Stimulated activated CD4-positive, alpha-beta T cell treated with anti-CD3 and anti-CD28 coated beads, Interleukin-4, amount 100 ng/mL, for 48 hours (primary cell): Measurements from ENCODE around the gene ART4.

Source experiments
- DNase-seq, 2 donors: peaks; one replicate each; pipeline ENCODE4 v3.0.0-alpha.2; 2020; ENCODE audit warnings: low read depth in 2 of 2

Gene ART4

DNA sequence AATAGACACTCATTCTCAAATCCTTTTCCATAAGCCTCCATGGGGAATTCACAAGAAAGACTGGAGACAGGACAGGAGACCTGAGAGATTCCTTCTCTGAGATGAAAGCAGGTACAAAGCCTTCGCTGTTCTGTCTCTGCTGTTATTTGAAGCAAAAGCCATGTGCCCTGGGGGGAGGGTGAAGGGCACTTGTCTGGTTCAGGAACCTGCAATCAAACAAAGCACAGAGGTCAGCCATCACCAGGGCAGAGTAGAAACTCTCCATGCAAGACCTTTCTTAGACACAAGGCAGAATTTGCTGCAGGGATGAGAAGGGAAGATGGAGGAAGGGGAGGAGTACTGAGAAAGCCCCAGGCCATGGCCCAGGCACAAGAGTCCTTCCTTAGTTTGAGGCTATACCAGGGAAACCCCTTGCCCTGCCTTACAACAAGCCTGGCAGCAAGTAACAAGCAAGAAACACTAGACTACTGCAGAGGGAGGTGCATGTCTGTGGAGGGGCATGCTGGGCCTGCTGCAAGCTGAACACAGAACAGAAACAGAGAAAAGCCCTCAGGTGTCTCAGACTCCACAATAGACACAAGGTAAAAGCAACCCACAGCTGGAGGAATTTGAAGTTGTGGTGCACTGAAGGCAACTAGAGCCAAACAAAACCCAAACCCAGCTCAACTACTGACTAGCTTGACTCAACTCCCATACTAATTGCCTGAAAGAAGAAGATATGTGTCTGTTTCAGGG is 7.8 kb upstream of the ART4 start:
- no peak for DNase-seq

DNA sequence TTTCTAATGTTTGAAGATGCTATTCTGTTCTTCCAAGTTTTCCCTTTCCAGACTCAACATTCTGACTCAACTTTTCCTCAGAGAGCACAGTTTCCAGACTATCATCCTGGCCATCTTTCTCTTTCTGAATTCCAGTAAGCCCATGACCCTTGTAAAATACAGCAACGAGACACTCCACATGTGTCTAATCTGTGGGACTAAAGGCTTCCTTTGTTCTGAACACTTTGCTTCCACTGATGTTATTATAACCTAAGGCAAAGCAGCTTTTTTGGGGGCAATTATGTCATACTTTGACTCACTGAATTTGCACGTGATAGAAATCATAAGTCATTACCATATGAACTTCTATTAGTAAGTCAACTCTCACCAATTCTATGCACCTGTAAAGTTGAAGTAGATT is 6.3 kb upstream of the ART4 start:
- no peak for DNase-seq

DNA sequence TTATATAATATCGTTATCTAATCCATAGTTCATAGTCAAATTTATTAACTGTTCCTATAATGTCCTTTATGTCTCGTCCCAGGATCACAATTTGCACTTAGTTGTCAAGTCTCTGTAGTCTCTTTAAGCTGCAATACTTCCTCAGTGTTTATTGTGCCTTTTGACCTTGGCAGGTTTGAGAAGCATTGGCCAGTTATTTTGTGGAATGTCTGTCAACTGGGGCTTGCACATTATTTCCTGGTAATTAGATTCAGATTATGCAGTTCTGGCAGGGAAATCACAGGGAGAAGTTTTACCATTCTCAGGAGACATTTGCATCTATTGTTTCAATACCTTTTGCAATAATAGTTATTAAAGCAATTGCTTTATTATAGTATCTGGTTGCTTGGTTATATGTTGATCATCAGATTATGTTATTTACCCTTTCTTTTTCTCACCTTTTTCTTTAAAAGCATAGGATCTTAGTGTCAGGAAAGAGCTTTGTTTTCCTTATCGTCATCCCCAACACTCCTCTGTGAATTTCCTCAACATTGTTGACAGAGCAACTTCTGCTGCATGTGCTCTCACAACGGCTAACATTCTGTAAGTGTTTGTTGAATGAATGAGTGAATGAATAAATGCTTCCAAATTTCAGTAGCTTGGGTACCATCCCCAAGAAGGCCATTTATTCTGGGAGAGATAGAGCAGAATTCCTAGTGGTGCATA is 3.7 kb upstream of the ART4 start:
- no peak for DNase-seq

DNA sequence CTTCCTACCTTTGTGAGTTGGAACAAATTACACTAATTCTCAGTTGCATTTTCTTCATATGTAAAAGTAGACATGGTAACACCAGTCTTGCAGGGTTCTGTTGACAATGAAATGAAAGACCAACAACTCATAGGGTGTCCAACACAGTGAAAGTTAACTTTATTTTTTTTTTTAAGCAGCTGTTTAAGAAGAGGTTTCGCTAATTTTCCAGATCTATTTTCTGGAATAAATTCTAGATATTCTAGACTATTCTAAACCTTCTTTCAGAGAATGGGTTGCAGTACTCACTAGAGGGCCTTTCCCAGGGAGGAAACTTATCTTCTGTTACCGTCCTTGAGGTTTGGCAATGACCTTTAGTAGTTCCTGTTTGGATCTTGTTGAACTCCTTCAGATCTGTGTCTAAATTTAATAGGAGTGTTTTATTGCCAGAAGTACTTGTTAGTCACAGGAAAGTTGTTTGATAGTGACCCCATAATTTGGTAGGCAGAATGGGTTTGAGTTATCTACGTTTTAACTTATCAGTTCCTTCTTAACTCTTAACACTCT is 2.8 kb upstream of the ART4 start:
- no peak for DNase-seq

DNA sequence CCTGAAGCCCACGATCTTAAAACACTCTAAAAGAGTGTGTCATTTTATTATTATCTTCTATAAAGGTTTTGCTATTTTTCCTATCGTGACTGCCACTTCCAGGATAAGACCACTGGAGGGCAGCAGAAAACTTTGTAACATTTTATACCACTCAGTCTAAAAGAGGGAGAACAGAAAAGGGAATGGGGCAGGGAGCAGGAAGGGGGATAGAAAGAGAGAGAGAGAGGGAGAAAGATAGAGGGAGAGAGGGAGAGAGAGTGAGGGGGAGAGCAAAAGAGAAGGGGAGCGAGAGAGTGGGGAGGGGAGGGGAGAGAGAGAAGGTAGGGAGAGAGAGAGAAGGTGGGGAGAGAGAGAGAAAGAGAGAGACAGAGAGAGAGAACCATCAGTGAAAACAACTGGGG is 2.0 kb upstream of the ART4 start:
- DNase-seq: peak; percentile 4 to 30

DNA sequence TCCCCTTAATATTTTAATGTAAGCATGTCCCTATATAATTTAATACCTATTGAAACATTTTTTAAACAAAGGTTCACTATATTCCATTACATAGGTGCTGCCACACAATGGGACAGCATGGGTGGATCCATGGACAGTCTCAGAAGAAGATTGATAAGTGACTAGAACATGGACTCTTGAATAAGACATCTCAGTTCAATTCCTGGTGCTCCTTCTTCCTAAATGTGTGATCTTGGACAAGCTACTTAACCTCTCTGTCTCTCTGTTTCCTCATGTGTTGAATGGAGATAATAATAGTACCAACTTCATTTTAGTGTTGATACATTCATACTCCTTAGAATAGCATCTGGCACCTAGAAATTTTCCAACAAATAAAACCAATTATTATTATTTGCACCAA is 1.1 kb upstream of the ART4 start:
- DNase-seq: no peak

DNA sequence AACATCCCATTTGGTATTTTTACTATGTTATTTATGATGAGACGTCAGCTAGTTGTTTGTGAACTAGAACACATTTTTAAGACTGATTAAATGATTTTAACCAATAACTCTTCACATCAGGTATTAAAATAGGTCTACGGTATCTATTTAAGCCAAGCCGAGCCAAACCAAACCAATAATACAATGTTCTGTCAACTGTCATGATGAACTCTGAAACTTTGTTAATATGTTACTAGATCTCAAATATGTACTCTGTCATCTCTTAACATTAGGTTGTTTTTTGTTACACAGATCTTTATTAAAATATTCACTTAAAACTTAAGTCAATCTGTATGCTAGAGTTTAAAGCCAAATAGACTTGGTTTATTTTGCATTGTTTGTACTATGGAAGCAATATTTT is 1.0 kb downstream of the ART4 start:
- DNase-seq: no peak

DNA sequence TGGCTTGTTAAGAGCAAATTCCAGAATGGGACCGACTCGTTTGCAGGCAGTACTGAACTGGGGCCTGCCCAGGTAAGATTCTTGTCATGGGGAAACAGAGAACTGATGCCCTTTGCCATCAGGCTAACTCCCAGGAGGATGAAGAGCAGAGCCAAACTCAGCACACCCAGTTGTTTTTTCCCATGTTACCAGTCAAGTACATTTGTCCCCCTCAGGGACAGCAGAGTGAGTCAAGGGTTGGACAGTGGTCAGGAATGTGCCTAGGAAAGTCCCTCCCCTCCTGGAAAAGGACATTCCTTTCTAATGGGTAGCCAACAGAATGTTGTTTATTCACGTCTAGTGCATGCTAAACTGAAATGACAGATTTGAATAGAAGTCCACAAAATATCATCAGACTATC is 1.6 kb downstream of the ART4 start:
- no peak for DNase-seq

DNA sequence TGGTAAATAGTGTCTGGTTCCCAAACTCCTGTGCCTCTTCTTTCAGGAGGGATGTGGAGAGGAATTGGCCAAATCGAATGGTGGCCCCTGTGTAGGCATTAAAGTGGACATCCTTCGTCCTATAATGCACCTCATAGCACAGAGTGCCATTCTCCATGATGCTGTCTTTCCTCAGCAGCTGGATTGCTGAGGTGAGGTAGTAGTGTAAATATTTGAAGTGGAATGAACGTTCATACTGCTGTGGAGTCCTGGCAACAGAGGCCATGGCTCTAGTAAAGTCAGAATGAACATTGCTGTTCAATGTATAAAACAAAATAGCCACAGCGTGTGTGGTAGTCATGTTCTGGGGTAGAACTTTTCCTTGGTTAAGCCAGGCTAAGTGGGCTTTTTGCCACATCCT is 2.7 kb downstream of the ART4 start:
- DNase-seq: no peak

DNA sequence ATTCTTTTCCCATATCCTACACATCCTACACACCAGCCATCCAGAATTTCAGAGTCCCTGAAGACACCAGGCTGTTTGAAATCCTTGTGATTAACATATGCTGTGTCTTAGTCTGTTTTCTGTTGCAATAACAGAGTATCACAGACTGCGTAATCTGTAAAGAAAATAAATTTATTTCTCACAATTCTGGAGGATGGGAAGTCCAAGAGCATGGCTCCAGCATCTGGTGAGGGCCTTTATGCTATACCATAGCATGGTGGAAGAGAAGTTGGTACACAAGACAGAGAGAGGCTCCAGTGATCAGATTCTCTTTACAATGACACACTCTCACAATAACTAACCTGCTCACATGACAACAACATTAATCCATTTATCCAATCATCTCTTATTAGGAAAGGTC is 4.1 kb downstream of the ART4 start:
- DNase-seq: no peak

DNA sequence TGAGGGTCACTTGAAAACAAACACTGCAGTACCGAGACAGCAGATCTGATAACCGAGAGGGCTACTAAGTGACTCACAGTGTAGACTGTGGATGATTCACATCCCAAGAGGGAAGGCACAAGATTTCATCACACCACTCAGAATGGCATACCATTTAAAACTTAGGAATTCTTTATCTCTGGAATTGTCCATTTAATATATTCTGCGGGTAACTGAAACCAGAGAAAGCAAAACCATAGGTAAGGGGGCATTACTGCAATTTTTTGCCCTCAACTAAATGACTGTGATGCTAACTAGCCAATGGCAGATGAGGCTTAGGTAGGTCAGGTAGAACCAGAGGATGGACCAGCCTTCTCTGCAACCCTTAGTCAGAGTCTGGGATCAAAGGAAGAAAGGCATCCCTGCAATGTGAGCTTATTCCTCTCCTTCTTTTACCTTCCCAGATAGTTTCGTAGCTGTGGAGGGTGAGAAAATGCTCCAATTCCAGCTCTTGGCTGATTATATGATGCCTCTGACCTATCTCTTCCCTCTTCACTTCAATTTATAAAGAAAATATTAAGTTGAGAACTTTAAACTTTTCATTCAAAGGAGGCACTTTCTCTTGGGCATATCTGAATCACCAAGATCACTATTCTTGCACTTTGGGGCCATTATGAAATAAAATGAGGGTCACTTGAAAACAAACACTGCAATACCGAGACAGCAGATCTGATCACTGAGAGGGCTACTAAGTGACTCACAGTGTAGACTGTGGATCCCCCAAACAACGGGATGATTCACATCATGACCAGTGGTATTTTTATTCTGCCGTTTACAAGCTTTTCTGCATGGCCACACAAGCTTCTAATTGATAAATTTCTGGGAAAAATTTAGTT is 6.8 kb downstream of the ART4 start:
- no peak for DNase-seq

DNA sequence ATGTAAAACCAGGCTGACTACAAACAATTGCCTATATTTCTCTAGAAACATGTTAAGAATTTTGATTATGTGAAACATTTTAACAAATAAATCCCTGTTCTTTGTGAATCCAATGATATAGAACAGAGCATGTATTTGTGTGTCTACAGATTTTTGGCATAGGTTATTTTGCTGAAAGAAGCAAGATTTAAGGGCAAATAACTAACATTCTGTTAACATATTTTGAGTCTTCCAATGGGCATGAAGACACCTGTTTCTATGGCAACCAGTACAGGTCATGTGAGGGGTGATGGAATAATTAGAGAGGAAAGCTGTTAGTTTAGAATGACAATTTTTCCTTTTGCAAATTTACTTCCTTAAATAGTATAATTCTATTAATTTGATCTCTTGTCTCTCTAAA is 8.8 kb downstream of the ART4 start:
- no peak for DNase-seq

DNA sequence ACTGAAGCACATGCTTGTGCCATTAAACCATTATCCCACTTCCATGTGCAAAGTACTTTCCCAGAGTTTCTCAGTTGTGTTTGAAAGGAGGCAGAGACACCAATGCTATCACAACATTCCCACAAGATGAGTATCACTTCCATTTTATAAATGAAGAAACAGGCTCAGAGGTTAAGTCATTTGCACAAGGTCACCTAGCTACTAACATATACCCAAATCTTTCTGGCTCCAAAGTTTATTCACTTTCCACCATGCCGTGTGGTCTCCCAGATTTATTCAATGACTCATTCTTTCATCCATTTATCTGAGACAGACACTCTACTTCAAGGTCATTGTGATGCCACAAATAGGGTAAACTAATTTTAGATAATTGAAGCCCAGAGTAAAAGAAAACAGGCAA is 9.4 kb downstream of the ART4 start:
- DNase-seq: no peak

DNA sequence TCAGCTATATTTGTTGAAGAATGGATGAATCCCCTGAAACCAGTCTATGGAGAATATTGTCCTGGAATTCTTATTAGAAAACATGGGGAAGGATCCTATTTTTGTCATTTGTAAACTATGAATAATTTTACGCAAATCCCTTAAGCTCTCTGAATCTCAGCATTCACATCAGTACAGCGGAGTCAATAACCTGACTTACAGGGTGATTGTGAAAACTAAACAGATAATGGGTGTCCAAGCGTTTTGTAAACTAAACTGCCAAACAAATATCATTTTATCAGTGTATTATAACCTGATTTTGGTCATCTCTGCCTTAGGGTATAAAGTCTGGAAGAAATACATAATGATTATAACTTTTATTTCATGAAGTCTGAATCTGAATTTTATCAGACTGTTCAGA is 10.0 kb downstream of the ART4 start:
- no peak for DNase-seq

DNA sequence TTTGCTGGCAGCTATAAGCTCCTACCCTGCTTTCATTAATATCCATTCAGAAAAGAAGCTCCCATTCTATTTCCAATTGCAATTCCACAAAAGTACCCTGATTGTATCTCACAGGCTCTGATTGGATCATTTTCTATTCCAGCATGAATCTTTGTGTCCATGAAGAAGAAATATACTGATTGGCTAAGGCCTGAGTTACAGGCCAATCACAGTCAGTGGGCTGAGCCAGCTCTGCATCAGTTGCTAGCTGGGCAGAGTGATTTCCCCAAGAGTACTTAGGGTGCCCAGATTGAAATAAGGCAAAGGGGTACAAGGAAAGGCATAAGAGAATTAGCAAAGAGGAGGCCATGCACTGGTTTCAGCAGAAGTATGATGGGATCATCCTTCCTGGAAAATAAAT is 14.4 kb downstream of the ART4 start:
- DNase-seq: no peak

DNA sequence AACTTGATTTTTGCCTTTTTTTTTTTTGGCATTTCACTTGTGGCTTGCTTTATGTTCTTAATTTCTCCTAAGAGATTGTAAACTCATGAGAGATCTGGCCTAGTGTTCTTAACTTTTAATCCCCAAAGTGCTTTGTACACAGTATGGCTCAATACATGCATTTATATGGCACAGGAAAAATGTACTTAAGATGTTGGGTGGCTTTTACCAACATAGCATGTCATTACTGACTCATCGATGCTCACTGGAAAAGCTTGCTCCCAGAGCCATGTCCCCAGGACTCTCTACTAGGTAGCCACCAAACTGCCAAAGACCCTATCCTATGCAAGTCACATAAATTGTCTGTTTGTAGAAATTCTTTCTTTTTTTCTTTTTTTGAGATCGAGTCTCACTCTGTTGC is 16.3 kb downstream of the ART4 start:
- DNase-seq: no peak

DNA sequence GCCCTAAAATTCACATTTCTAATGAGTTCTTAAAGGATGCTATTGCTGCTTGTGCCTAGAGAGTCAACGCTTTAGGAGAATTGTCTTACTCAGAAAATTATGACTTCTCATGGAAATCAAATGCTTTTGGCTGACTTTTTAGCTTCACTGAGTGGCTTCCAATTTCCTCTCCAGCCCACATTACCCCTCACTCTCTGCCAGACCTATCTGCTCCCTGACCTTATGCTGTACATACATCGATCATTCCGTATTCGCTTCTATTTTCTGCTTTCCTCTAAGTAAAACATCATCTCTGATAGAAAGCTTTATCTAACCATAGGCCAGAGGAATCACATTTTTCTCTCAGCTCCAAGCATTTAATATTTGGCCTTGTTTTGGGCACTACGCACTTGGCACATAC is 16.8 kb downstream of the ART4 start:
- DNase-seq: no peak

DNA sequence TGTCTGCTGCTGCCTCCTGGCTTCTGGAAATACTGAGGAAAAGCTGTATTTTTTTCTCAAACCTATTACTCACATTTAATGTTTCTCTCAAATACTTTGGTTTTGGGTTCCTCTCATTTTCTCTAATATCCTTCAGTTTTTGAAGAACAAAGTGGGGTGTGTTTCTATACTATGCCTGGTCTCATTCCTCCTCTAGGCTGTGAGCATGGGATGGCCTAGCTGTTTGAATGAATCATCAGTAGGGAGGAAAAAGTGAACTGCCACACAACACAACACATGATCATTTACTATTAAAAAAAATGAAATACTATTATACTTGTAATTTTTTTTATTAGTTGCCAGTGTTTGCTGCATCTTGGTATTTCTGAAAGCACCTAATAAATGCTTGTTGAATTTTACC is 18.1 kb downstream of the ART4 start:
- DNase-seq: no peak

DNA sequence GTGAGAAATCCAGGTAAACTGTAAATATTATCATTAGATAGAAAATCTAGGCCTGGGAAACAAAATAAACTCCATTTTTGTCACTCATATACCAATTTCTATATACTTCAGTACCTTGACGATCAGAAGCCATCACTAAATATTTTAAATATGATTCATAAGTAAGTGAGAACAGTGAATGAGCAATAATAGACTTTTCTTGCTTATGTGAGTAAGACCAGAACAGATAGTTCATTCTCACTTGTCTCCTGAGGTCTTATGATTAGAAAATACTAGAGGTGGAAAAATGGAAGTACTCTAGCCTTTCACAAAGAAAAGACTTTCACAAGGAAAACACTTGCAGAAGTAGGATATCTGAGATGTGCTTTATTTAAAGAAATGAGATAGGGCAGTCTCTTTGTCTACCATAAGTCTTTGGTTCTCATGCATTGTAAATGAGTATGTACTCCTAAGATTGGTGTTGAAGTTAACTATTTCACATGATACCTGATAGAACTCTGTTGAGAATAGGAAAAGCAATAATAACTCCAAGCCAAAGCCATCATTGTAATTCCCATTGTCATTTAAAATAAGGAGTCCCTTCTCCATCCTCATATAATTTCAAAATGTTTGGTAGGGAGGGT is 19.2 kb downstream of the ART4 start:
- DNase-seq: no peak

DNA sequence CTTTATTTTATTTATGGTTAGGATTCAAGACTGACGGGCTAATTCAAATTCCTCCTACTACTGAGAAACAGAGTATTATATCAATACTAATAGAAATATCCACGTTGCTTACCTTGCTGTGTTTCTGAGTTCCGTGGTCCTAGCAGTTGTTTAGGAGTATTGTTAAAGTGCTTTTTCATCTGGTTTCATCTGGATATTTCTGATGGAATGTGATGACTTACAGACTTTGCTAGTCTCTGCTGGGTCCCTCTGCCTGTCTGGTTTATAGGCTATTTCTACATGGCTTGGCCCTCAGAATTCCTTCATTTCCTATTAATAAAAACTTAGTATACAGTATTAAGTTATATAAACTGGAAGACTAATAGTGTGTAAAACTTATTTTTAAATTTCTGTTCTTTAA is 29.3 kb downstream of the ART4 start, which contains the start of gene SMCO3:
Gene SMCO3 (minus strand): TSS at position 169 of the 400 bp plus-strand sequence. CDS start 7,502 bp downstream, outside the sequence.
- no peak for DNase-seq

DNA sequence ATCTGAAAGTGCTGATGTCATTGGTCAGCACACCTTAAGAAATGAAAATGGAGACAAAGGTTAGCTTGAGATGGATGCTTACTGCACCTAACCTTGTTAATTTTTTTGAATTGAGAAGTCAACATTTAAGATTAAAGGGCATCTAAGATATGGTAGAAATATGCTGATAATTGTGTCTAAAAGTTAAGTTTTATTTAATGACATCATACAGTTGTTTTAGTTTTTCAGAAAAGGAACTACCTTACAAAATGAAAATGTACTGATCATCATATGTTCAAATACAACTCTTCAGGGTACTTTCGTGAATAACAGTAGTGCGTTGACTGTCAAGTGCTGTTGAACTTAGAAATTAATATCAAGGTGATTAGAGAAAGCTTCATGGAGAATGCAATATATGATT is 31.8 kb downstream of the ART4 start:
- DNase-seq: no peak

DNA sequence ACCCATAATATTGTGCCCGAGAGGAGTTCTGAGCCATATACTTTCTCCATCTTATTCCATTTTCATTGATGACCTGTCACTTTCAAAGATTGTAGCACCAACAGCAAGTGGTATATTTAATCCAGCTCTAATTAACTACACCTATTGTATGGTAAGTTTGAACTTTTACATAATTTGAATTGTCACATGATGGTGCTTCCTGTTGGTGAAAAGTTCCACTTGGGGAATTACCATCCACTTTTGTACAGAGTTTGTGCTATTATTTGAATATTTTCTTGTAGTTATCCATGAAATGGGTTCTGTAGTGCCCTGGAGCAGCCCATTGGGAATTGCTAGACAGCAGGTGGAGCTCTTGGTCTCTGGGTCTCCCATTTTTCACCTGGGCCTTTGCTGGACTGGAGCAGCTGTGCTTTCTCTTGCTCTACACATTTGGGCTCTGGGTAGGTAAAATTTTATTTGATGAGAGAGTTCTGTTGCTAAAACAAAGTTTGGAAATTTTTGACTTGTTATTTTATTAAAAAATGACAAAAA is 32.3 kb downstream of the ART4 start:
- DNase-seq: no peak
